GM12873 (cell line): ENCODE measurements around the gene HNRNPUL1.

Experiments
- TF ChIP-seq, protein P1 (sequence below): IDR thresholded peaks from 2 replicates; pipeline ENCODE4 v1.5.1; 2012; ENCODE audit warnings: low read depth, mild to moderate bottlenecking, moderate library complexity, low read length, control low read depth; ENCODE audit not compliant: insufficient read depth; ENCODE audit errors: missing control alignments

HNRNPUL1 gene

DNA sequence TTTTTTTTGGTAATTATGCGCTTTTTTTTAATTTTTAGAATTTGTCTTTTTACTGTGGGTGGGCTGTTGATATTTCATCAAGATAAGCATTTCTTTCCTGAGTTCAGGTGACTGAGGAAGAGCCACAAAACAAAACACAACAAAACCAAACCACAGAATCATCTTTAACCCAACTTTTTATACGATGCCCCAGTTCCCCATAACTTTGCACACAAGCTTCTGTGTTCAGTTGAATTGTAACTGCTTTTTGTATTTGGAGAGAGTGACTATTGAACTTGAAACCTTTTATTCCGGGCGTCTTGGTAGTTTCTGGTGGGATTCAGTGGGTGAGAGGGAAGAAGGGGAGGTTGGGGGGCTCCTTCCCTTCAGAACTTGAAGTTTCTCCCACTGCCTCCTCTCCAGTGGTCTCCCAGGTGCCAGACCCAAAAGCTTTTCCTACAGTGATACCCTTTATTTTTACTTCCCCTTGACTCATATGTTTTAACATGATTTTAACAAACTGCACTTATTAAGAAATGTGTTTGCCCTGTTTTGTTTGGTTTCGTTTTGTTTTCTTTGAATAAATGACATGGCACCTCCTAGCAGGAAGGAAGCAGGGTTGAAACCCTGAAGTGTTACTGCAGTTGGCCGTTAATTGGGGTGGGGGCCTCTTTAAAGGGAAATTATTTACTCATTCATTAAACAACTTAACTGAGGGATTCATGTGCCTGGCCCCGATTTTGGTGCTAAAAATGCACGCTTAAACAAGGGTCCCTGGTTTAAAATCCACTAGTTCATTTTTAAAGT lies 43.1 kb downstream of the HNRNPUL1 start:
- TF ChIP-seq, protein P1, sequence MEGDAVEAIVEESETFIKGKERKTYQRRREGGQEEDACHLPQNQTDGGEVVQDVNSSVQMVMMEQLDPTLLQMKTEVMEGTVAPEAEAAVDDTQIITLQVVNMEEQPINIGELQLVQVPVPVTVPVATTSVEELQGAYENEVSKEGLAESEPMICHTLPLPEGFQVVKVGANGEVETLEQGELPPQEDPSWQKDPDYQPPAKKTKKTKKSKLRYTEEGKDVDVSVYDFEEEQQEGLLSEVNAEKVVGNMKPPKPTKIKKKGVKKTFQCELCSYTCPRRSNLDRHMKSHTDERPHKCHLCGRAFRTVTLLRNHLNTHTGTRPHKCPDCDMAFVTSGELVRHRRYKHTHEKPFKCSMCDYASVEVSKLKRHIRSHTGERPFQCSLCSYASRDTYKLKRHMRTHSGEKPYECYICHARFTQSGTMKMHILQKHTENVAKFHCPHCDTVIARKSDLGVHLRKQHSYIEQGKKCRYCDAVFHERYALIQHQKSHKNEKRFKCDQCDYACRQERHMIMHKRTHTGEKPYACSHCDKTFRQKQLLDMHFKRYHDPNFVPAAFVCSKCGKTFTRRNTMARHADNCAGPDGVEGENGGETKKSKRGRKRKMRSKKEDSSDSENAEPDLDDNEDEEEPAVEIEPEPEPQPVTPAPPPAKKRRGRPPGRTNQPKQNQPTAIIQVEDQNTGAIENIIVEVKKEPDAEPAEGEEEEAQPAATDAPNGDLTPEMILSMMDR, result no peak

DNA sequence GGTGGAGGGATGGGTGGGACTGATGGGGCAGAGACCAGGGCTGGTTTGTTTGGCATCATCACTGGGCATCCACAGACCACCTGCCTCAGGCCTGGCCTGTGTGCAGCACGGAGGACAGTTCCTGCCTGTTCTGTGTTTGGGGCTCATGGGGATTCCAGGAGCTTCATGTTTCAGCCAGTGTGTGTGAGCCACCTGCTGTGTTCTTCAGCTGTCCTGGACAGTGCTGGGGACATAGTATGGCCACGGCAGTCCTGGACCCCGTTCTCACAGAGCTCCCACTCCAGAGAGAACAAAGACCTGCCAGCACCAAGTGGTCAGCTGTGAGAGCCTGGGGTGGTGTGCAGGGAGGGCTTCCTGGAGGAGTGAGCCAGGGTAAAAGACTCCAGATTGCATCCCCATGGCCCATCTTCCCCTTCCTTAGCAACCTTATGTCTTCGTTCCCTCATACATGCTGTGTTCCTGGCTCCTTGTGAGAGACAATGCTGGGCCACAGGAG lies 43.8 kb downstream of the HNRNPUL1 start:
- TF ChIP-seq, protein P1, result no peak

DNA sequence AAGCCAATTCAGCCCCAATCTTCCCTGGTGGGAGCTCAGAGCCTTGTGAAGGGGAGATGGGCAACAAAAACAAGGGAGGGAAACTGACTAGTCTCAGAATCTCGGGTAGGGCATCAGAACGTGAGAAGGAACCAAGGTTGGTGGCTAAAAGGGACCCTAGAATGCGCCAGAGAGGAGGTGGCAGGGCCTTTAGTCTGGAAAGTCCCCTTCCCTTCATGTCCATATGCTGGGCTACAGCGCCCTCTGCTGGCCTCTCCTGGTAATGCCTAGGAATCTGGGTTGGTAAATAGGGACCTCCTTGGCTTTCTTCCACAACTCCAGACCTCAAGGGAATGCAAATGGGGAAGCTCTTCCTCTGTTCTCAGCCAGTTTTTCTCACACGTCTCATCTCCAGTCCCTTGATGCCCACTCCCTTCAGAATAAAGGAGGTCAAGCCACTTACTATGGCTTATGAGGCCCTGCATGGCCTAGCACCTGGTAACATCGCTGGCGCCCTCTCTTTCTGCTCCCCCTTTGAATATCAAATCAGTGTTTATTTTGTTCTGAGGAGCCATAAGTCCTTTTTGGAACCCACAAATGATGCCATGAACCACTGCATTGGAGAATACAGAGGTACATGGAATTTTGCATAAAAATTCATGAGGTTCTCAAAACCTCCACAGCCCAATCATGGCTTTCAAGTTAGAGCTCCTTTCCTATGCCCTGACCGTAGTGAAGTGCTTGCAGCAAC lies 44.4 kb downstream of the HNRNPUL1 start:
- TF ChIP-seq, protein P1, result peak; percentile 96

DNA sequence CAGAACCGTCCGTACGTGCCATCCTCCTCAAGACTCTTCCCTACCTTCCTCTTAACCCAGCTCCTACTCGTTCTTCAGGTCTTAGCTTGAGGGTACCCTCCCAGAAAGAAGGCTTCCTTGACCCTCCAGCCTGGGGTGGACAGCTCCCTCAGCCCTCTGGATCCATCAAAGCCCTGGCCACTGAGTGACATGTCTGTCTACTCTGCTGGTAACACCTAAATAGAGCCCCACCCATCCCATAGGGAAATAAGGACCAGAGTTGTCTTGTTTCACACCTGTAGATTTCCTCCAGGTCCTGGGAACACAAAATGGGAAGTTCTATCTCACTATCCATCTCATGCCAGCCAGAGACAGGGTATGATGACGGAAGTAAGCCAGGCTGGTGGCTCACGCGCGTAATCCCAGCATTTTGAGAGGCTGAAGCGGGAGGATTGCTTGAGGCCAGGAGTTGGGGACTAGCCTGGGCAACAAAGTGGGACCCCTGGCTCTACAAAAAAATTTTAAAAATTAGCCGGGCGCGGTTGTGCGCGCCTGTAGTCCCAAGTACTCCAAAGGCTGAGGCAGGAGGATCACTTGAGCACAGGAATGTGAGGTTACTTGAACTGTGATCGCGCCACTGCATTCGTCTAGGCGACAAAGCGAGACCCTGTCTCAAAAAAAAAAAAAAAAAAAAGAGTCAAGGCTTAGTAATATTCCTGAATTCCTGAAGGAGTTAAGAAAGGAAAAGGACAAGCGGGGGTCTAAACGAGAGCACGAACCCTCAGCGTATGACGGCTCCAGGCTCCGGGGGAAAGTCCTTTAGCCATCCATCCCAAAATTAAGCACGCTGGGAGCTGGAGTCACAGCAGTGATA lies 45.2 kb downstream of the HNRNPUL1 start:
- TF ChIP-seq, protein P1, result no peak

DNA sequence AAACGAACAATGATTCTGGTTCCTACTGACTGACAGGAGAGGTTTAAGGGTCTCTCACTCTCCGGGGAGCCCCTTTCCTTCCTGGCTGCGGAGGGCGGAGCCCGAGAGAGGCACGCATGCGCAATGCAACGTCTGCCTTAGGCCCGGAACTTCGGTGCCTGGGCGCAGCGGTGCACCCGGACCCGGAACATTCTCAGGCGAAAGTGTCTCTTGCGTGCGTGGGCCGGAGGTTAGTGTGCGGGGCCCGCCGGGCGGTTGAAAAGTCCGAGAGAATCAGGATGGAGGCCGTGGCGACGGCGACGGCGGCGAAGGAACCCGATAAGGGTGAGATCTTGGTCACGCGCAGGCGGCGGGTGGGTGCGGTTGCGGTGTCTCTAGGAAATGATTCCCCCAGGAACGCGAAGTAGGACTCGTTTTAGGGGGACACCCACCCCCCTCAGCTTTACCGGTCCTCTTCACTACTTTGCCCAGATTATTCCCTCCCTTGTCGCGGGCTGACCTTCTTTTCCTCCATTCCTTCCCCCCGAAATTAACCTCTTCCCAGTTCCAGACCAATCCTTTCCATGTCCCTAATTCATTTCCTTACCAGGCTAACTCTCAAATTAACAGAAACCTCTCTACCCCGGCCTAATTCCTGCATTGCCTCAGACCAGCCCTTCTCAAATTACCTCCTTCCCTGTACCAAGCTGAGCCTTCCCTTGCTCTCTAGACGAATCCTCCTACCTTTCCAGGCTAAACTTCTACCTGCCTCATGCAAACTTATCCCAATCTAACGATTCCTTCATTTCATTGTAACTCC lies 46.1 kb downstream of the HNRNPUL1 start, which contains the start of gene CCDC97:
CCDC97 (plus strand) TSS at position 140 of the 799 bp plus-strand sequence; CDS start at position 279, 139 bp downstream.
- TF ChIP-seq, protein P1, result no peak

DNA sequence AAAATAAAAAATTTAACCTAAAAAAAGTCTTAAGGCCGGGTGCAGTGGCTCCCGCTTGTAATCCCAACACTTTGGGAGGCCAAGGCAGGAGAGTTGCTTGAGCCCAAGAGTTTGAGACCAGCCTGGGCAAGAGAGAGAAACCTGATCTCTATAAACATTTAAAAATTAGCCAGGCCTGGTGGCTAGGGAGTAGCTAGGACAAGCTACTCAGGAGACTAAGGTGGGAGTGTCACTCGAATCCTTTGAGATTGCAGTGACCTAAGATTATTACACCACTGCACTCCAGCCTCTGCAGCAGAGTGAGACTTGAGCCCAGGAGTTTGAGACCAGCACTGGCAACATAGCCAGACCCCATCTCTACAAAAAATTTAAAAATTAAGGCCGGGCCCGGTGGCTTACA lies 46.9 kb downstream of the HNRNPUL1 start:
- TF ChIP-seq, protein P1, result no peak
